ENCODE results near the gene NYAP2.

NYAP2 gene

GRCh38 chr2:225620227-225620626 lies 220.7 kb downstream of the NYAP2 start:
- DNase-seq (ENCODE audit: low read depth, low spot score), result no peak

- no peak for DNase-seq (ENCODE audit: low read depth, low spot score)
These were observed 231.5 kb downstream of the NYAP2 start for GRCh38 chr2:225630824-225631533.

- DNase-seq (ENCODE audit: low read depth, low spot score), result no peak
These were observed 232.8 kb downstream of the NYAP2 start for GRCh38 chr2:225632351-225632750.

- no peak for DNase-seq (ENCODE audit: low read depth, low spot score)
These were observed 237.0 kb downstream of the NYAP2 start for GRCh38 chr2:225636558-225636957.

- DNase-seq (ENCODE audit: low read depth, low spot score), result no peak
These were observed 237.7 kb downstream of the NYAP2 start for GRCh38 chr2:225637259-225637658.

- no peak for DNase-seq (ENCODE audit: low read depth, low spot score)
These were observed 241.0 kb downstream of the NYAP2 start for GRCh38 chr2:225640550-225640949.

- DNase-seq (ENCODE audit: low read depth, low spot score), result no peak
These were observed 249.8 kb downstream of the NYAP2 start for GRCh38 chr2:225649274-225649673.

GRCh38 chr2:225650041-225650440 lies 250.5 kb downstream of the NYAP2 start:
- no peak for DNase-seq (ENCODE audit: low read depth, low spot score)

GRCh38 chr2:225660262-225661131 lies 261.0 kb downstream of the NYAP2 start:
- no peak for DNase-seq (ENCODE audit: low read depth, low spot score)

GRCh38 chr2:225662101-225662500 lies 262.6 kb downstream of the NYAP2 start:
- no peak for DNase-seq (ENCODE audit: low read depth, low spot score)

- DNase-seq (ENCODE audit: low read depth, low spot score), result no peak
These were observed 267.9 kb downstream of the NYAP2 start for GRCh38 chr2:225667445-225667844.

GRCh38 chr2:225668606-225669266 lies 269.2 kb downstream of the NYAP2 start:
- DNase-seq (ENCODE audit: low read depth, low spot score), result no peak

- DNase-seq (ENCODE audit: low read depth, low spot score), result no peak
These were observed 270.8 kb downstream of the NYAP2 start for GRCh38 chr2:225670111-225670974.

- no peak for DNase-seq (ENCODE audit: low read depth, low spot score)
These were observed 279.3 kb downstream of the NYAP2 start for GRCh38 chr2:225678792-225679191.

- DNase-seq (ENCODE audit: low read depth, low spot score), result no peak
These were observed 283.7 kb downstream of the NYAP2 start for GRCh38 chr2:225683258-225683657.

GRCh38 chr2:225690153-225690552 lies 290.6 kb downstream of the NYAP2 start:
- DNase-seq (ENCODE audit: low read depth, low spot score), result no peak

- DNase-seq (ENCODE audit: low read depth, low spot score), result no peak
These were observed 292.2 kb downstream of the NYAP2 start for GRCh38 chr2:225691711-225692110.

- no peak for DNase-seq (ENCODE audit: low read depth, low spot score)
These were observed 293.7 kb downstream of the NYAP2 start for GRCh38 chr2:225693259-225693658.

- no peak for DNase-seq (ENCODE audit: low read depth, low spot score)
These were observed 295.2 kb downstream of the NYAP2 start for GRCh38 chr2:225694664-225695063.

- no peak for DNase-seq (ENCODE audit: low read depth, low spot score)
These were observed 298.4 kb downstream of the NYAP2 start for GRCh38 chr2:225697936-225698335.

Data from iPS DF 19.7 (cell line).